ENCODE data around the gene GPER1.

The GPER1 gene

DNA sequence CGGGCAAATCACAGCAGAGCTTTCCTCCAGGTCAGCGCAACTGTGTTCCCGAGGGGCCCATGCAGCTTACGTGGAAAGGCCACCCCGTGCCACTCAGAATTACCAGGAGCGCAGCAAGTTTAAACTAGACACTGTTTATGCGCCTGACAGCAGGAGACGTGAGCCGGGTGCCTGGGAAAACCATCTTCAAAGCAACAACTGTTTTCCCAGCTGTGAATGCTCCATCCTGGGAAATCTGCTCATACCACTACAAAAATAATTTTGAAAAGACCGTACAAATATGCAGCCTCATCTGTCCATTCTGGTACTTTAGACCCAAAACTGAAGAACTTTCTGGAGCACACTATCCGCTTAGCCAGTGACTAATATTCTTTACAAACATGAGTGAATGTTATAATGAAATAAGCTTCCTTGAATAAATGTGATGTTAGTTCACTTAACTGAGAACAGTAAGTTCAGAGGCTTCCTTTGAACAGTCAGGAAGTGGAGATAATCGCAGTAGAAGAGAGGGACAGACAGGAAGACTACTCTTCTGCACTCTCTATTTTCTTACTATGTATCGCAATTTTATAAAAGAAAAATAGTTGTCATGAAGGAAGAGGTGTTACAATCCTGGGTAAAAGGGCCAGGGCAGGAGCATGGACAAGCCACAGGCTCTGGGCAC is 16.7 kb downstream of the GPER1 start:
- no peak overlapping the region for H3K4me3 ChIP-seq (replicated peaks; ENCODE audit: low read depth, low read length)
- no peak for TF ChIP-seq CTCF (IDR thresholded peaks at IDR 0.05; ENCODE audit: low read length, missing control alignments)
- DNase-seq (ENCODE audit: low read depth): no peak

DNA sequence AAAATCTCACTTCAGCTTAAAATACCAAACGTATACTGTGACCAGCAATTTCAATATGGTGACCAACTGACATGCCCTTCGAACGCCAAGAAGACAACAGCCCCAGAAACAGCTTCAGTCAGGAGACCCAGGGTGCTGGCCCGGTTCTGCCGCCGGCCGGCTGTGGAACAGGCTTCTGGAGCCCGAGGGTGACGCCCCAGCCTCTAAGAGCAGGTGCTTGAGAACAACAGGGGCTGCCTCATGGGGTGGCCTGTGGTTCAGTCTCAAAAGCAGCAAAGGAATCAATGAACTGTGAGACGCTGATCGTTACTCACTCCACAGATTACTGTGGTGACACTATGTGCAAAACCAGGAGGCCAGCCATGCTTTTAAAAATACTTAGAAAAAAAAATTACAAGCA is 17.3 kb downstream of the GPER1 start:
- TF ChIP-seq CTCF (IDR thresholded peaks at IDR 0.05; ENCODE audit: low read length, missing control alignments): no peak
- no peak for DNase-seq (ENCODE audit: low read depth)
- no peak overlapping the region for H3K4me3 ChIP-seq (replicated peaks; ENCODE audit: low read depth, low read length)

DNA sequence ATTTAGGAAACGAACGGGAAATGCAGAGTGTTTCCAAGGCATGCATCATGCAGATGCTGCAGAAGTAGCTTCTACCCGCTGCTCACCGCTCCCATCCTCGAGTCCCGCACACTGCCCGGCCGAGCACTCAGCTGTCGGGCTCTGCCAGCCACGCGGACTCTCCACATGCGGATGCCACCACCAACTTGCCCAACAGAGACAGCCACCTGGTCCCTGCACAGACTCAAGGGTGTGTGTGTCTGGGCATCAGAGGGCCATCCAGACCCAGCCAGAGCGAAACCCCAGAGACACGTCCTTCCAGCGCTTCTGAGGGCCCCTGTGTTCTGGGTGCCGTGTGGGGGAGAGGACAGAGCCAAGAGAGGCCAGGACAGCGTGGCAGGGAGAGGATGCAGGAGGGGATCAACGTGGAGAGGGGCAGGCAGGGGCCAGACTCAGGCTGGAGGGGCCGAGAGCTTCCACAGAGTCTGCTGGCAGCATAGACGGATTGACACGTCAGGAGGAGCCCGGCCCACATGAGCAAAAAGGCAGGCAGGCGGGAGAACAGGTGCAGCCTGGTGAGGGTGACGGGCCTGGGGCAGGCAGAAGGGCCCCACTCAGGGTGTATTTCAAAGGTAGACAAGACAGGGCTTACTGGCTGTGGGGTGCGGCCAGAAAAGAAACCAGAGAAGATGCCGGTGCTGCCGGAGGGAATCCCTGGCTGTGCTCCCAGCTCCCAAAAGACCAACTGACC is 18.3 kb downstream of the GPER1 start:
- no peak overlapping the region for H3K4me3 ChIP-seq (replicated peaks; ENCODE audit: low read depth, low read length)
- DNase-seq (ENCODE audit: low read depth): no peak
- no peak for TF ChIP-seq CTCF (IDR thresholded peaks at IDR 0.05; ENCODE audit: low read length, missing control alignments)

- no peak for TF ChIP-seq CTCF (IDR thresholded peaks at IDR 0.05; ENCODE audit: low read length, missing control alignments)
- no peak overlapping the region for H3K4me3 ChIP-seq (replicated peaks; ENCODE audit: low read depth, low read length)
- DNase-seq (ENCODE audit: low read depth): no peak
These were observed 19.0 kb downstream of the GPER1 start for GRCh38 chr7:1106793-1107421.

DNA sequence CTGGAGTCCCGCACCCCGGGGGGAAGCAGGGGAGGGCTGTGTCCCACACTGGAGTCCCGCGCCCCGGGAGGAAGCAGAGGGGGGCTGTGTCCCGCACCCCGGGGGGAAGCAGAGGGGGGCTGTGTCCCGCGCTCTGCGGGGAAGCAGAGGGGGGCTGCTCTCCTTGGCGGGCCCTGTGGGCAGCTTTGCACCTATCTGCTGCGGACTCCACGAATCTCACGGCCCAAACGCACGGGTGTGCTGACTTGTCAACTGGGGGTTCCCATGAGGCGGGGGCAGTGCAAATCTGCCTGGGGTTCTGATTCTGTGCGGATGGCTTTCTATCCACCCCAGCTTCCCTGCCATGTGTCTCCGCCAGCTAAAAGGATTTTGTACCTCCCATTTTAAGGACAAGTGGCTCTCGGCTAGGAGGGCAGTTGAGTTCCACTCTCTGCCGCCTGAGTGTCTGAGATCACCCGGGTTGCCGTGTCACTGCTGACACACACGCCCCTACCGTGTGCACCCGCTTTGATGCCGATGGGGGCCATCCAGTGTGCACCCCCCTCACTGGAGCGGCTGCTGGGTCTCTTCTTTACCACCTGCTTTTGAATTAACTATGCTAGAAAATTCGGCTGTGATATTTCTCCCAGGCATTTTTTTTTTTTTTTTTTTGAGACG is 20.5 kb downstream of the GPER1 start:
- no peak for DNase-seq (ENCODE audit: low read depth)
- no peak for TF ChIP-seq CTCF (IDR thresholded peaks at IDR 0.05; ENCODE audit: low read length, missing control alignments)
- H3K4me3 ChIP-seq (replicated peaks; ENCODE audit: low read depth, low read length): no peak overlapping the region

- H3K4me3 ChIP-seq (replicated peaks; ENCODE audit: low read depth, low read length): no peak overlapping the region
- TF ChIP-seq CTCF (IDR thresholded peaks at IDR 0.05; ENCODE audit: low read length, missing control alignments): no peak
- no peak for DNase-seq (ENCODE audit: low read depth)
These were observed 21.8 kb downstream of the GPER1 start for GRCh38 chr7:1109581-1110310.
